Measurements from ENCODE around the gene ZCCHC14. TPM values are rescaled to one million over a fixed set of nuclear protein-coding genes. Genes with fewer than 3 reads are reported as not detected.

ZCCHC14 gene
- total and polyA plus RNA-seq, 2 of the 8 experiments (the other 6 are each of a cell fraction or from before 2014, with no cell fraction given) = 8.2 to 28.2 TPM

GRCh38 chr16:87474566-87474996 is 18.2 kb downstream of the ZCCHC14 start:
- H4K20me1 ChIP-seq (replicated peaks in 1 of 2; ENCODE audit: control insufficient read depth in 1 of 2, insufficient read depth in 2 of 2, low read length in 2 of 2) = peaks cover 7 to 16% of the 10 kb centered on the region in 2 experiments
- TF ChIP-seq GABPA (IDR thresholded peaks at IDR 0.05; ENCODE audit: borderline replicate concordance, insufficient read depth, low read length) (no peak), E2F6 (IDR thresholded peaks at IDR 0.05) (no peak), SAP30 (IDR thresholded peaks at IDR 0.05; ENCODE audit: insufficient read depth, insufficient replicate concordance, low read length) (no peak), HDAC2 (IDR thresholded peaks at IDR 0.05; ENCODE audit: borderline replicate concordance in 1 of 2, low read depth in 2 of 2, low read length in 2 of 2) (no peak), CTBP2 (IDR thresholded peaks at IDR 0.05; ENCODE audit: borderline replicate concordance, insufficient read depth, insufficient read length, low read length) (no peak), EGR1 (IDR thresholded peaks at IDR 0.05; ENCODE audit: borderline replicate concordance, low read depth, low read length) (no peak), CBX5 (IDR thresholded peaks at IDR 0.05; ENCODE audit: low read depth, low read length) (no peak), SP2 (IDR thresholded peaks at IDR 0.05; ENCODE audit: low read length) (no peak), RBBP5 (IDR thresholded peaks at IDR 0.05; ENCODE audit: borderline replicate concordance, low read depth, low read length) (no peak), TCF12 (IDR thresholded peaks at IDR 0.05; ENCODE audit: low read depth, low read length) (no peak), JUND (IDR thresholded peaks at IDR 0.05; ENCODE audit: low read length) (no peak), POLR2AphosphoS5 (IDR thresholded peaks at IDR 0.05; ENCODE audit: low read depth, low read length) (no peak)

More at GRCh38 chr16:87474566-87474996, 18.2 kb downstream of the ZCCHC14 start:
- no peak overlapping the region for H2BK20ac ChIP-seq (ENCODE audit: low read length)
- H4K8ac ChIP-seq (ENCODE audit: extremely low read depth, insufficient read depth, low read length) = no peak overlapping the region
- H3K9ac ChIP-seq (replicated peaks in 1 of 4; ENCODE audit: extremely low read depth in 1 of 4, low read depth in 3 of 4, low read length in 3 of 4) = no peak overlapping the region
- no peak overlapping the region for H4K5ac ChIP-seq (ENCODE audit: insufficient read length, low read depth, low read length)
- no peak overlapping the region for H3K4me2 ChIP-seq (ENCODE audit: insufficient read depth in 1 of 2, low read depth in 2 of 2, low read length in 2 of 2)
- no peak overlapping the region for H2BK15ac ChIP-seq (ENCODE audit: low read length)
- H3K23me2 ChIP-seq (ENCODE audit: low read depth, low read length) = no peaks in the 10 kb centered on the region
- peaks cover 0 to 5% (median 0%) of the 10 kb centered on the region in 4 experiments; a peak in 3 of 7 replicates for H3K4me1 ChIP-seq (replicated peaks in 1 of 4; ENCODE audit: control insufficient read depth in 3 of 4, insufficient read depth in 4 of 4, low read length in 3 of 4)
- H3K56ac ChIP-seq (replicated peaks; ENCODE audit: insufficient read length, low read depth, low read length) = no peak overlapping the region
- H3K23ac ChIP-seq (ENCODE audit: insufficient read length) = no peak overlapping the region
- no peak for DNase-seq (ENCODE audit: low read depth in 1 of 2, low spot score in 2 of 2)
- peaks cover 8% of the 10 kb centered on the region; the same call in 1 of the 2 replicates for H3K79me1 ChIP-seq (ENCODE audit: low read depth, low read length)
- H2BK12ac ChIP-seq (ENCODE audit: low read depth, low read length) = no peak overlapping the region
- no peak overlapping the region for H2BK120ac ChIP-seq (replicated peaks; ENCODE audit: low read depth, low read length)
- 92% methylated on average over 7 of the region's 7 CpGs; no CpG with 5 or more reads in 1 of the 2 experiments for WGBS, 2 experiments (ENCODE audit: extremely low coverage in 1 of 2, insufficient coverage in 1 of 2, insufficient read length in 1 of 2, insufficient replicate concordance in 2 of 2, low coverage in 1 of 2, low lambda C conversion rate in 2 of 2, missing lambda C conversion rate in 1 of 2)
- H3K18ac ChIP-seq (ENCODE audit: extremely low read depth, low read length) = no peak overlapping the region
- no peaks in the 10 kb centered on the region for H3K27me3 ChIP-seq (replicated peaks in 1 of 4; ENCODE audit: control insufficient read depth in 3 of 4, extremely low read depth in 1 of 4, insufficient read depth in 3 of 4, low read length in 3 of 4)
- H3K4ac ChIP-seq (replicated peaks; ENCODE audit: insufficient read length, low read depth, low read length) = no peak overlapping the region
- no peak overlapping the region for H3K4me3 ChIP-seq (ENCODE audit: extremely low read depth in 1 of 4, insufficient read depth in 2 of 4, low read depth in 3 of 4, low read length in 4 of 4)
- FAIRE-seq = no peak
- no peak overlapping the region for H2AK5ac ChIP-seq (ENCODE audit: low read depth, low read length)
- H3K27ac ChIP-seq (ENCODE audit: low read depth, low read length) = no peak overlapping the region
- H3K14ac ChIP-seq (ENCODE audit: insufficient read length) = no peak overlapping the region
- no peak overlapping the region for H2AFZ ChIP-seq (ENCODE audit: low read length)
- H3K79me2 ChIP-seq (ENCODE audit: control insufficient read depth in 1 of 2, insufficient read depth in 2 of 2, low read length in 2 of 2) = peaks cover under 1 to 76% of the 10 kb centered on the region in 2 experiments; a peak in 2 of 4 replicates
- H3K9me3 ChIP-seq (ENCODE audit: insufficient read depth in 2 of 2, low read depth in 1 of 2, low read length in 1 of 2) = no peaks in the 10 kb centered on the region
- no peaks in the 10 kb centered on the region; a peak in 1 of 8 replicates for H3K36me3 ChIP-seq (ENCODE audit: control insufficient read depth in 2 of 4, insufficient read depth in 4 of 4, low read length in 3 of 4)
- H2BK5ac ChIP-seq (ENCODE audit: low read depth, low read length) = no peak overlapping the region
- H4K91ac ChIP-seq (replicated peaks; ENCODE audit: insufficient read length, low read length) = no peak overlapping the region
- CTCF ChIA-PET (ENCODE audit: partially characterized antibody) = interaction anchor here (0.6 to 2.1 kb wide), 5 partner anchors 8 to 162 kb away, joined by 3 to 5 read pairs (median 3); no protein-coding TSS in a partner anchor
- POLR2A ChIA-PET (ENCODE audit: partially characterized antibody) = interaction anchor here (0.8 kb wide), 1 partner anchor 133 kb away, joined by 3 read pairs; no protein-coding TSS in a partner anchor
